ENCODE measurements around the gene FSD1L. TPM values are rescaled to one million over a fixed set of nuclear protein-coding genes. Genes with fewer than 3 reads are reported as not detected.

FSD1L gene
- total RNA-seq, 4 donors from 2014 or later: 10.1 to 24.3 (median 13.7) TPM

DNA sequence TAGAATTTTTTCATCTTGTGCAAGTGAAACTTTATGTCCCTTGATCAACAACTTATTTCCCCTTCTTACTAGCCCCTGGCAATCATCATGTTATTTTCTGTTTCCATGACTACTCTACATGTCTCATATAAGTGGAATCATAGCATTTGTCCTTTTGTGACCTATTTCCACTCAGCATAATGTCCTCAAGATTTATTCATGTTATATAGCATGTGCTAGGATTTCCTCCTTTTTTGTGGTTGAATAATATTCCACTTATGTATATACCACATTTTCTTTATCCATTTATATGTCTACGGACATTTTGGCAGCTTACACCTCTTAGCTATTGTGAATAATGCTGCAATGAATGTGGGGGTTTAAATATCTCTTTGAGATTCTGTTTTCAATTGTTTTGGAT, 21.0 kb downstream of the FSD1L start:
- DNase-seq: no peak
- no peaks in the 10 kb centered on the region for H3K4me1 ChIP-seq
- H3K4me3 ChIP-seq: no peak overlapping the region
- no peak overlapping the region for H3K27ac ChIP-seq
- peaks cover 0 to 27% (median 3%) of the 10 kb centered on the region in 3 donors for H3K36me3 ChIP-seq
- H3K9me3 ChIP-seq: no peaks in the 10 kb centered on the region
- TF ChIP-seq, protein P1, sequence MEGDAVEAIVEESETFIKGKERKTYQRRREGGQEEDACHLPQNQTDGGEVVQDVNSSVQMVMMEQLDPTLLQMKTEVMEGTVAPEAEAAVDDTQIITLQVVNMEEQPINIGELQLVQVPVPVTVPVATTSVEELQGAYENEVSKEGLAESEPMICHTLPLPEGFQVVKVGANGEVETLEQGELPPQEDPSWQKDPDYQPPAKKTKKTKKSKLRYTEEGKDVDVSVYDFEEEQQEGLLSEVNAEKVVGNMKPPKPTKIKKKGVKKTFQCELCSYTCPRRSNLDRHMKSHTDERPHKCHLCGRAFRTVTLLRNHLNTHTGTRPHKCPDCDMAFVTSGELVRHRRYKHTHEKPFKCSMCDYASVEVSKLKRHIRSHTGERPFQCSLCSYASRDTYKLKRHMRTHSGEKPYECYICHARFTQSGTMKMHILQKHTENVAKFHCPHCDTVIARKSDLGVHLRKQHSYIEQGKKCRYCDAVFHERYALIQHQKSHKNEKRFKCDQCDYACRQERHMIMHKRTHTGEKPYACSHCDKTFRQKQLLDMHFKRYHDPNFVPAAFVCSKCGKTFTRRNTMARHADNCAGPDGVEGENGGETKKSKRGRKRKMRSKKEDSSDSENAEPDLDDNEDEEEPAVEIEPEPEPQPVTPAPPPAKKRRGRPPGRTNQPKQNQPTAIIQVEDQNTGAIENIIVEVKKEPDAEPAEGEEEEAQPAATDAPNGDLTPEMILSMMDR (IDR thresholded peaks at IDR 0.05): no peak
- no peak for TF ChIP-seq POLR2A (IDR thresholded peaks at IDR 0.05)
- no peaks in the 10 kb centered on the region for H3K27me3 ChIP-seq

DNA sequence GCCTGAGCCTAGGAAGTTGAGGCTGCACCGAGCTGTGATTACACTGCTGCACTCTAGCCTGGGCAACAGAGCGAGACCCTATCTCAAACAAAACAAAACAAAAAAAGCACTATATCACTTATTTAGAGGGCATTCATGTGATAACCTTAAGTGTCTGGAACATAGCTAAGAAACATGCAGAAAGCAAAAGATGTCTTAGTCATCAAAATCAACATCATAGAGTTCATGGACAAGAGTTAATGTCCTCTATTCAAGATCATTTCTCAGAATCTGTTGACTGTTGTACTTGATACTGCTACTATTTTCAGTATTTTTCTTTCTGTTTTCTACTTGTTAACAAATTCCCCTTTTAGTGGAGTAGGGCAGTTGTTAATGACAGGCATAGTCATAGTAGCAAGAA, 25.4 kb downstream of the FSD1L start:
- no peak for DNase-seq
- H3K27me3 ChIP-seq: no peaks in the 10 kb centered on the region
- H3K36me3 ChIP-seq: peaks cover 0 to 8% (median 3%) of the 10 kb centered on the region in 3 donors
- H3K27ac ChIP-seq: no peak overlapping the region
- no peaks in the 10 kb centered on the region for H3K9me3 ChIP-seq
- H3K4me1 ChIP-seq: no peaks in the 10 kb centered on the region
- no peak for TF ChIP-seq POLR2A (IDR thresholded peaks at IDR 0.05)
- TF ChIP-seq, protein P1 (IDR thresholded peaks at IDR 0.05): no peak
- H3K4me3 ChIP-seq: no peak overlapping the region

- no peak overlapping the region for H3K27ac ChIP-seq
- no peak for DNase-seq
- H3K36me3 ChIP-seq: no peaks in the 10 kb centered on the region
- TF ChIP-seq, protein P1 (IDR thresholded peaks at IDR 0.05): peak in 3 of 6 experiments; percentile 34 to 46 (median 46)
- TF ChIP-seq POLR2A (IDR thresholded peaks at IDR 0.05): no peak
- no peaks in the 10 kb centered on the region for H3K27me3 ChIP-seq
- no peaks in the 10 kb centered on the region for H3K9me3 ChIP-seq
- H3K4me1 ChIP-seq: no peaks in the 10 kb centered on the region
- H3K4me3 ChIP-seq: no peak overlapping the region
These were observed 27.5 kb downstream of the FSD1L start for GRCh38 chr9:105475302-105475701.

GRCh38 chr9:105479846-105480245, 32.0 kb downstream of the FSD1L start:
- no peak for TF ChIP-seq POLR2A (IDR thresholded peaks at IDR 0.05)
- TF ChIP-seq, protein P1 (IDR thresholded peaks at IDR 0.05): no peak
- Histone ChIP-seq H3K9me3 (no peaks in the 10 kb centered on the region), H3K4me1 (no peaks in the 10 kb centered on the region), H3K4me3 (no peak overlapping the region), H3K27ac (no peak overlapping the region), H3K27me3 (no peaks in the 10 kb centered on the region), H3K36me3 (no peaks in the 10 kb centered on the region)
- no peak for DNase-seq

GRCh38 chr9:105483618-105484017, 35.8 kb downstream of the FSD1L start:
- H3K36me3 ChIP-seq: peaks cover 0 to 4% (median 0%) of the 10 kb centered on the region in 3 donors
- no peaks in the 10 kb centered on the region for H3K4me1 ChIP-seq
- no peaks in the 10 kb centered on the region for H3K27me3 ChIP-seq
- H3K4me3 ChIP-seq: no peak overlapping the region
- no peak overlapping the region for H3K27ac ChIP-seq
- H3K9me3 ChIP-seq: no peaks in the 10 kb centered on the region
- no peak for DNase-seq
- TF ChIP-seq, protein P1 (IDR thresholded peaks at IDR 0.05): peak in 1 of 6 experiments; percentile 15
- no peak for TF ChIP-seq POLR2A (IDR thresholded peaks at IDR 0.05)

DNA sequence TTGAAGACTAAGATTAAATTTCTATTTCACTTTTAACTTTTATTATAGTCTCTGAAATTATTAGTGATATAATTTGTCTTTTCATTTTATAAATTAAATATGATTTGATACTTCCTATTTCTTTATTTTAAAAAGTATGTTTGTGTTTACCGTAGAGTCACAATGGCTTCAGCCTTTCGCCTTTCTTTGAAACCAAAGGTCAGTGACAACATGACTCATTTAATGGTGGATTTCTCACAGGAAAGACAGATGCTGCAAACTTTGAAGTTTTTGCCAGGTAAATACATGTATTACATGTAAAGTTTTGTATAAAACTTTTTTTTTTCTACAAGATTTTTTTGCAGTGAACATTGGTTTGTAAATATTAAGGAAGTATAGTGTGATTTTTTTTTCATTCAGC, 36.4 kb downstream of the FSD1L start:
- H3K4me3 ChIP-seq: no peak overlapping the region
- no peaks in the 10 kb centered on the region for H3K27me3 ChIP-seq
- DNase-seq: no peak
- H3K4me1 ChIP-seq: no peaks in the 10 kb centered on the region
- TF ChIP-seq, protein P1 (IDR thresholded peaks at IDR 0.05): peak in 1 of 6 experiments; percentile 11
- TF ChIP-seq POLR2A (IDR thresholded peaks at IDR 0.05): no peak
- no peak overlapping the region for H3K27ac ChIP-seq
- no peaks in the 10 kb centered on the region for H3K9me3 ChIP-seq
- H3K36me3 ChIP-seq: peaks cover 0 to 6% (median 0%) of the 10 kb centered on the region in 3 donors

Data from Peyer's patch (tissue), 4 donors.